Loucy (cell line): Measurements from ENCODE around the gene VIPR2.

Experiments
- EZH2phosphoT487 ChIP-seq: fragments of 200-600 bp; IDR thresholded peaks from 2 replicates; pipeline ENCODE4 v1.6.1; 2018; ENCODE audit warnings: antibody characterized with exemption, mild to moderate bottlenecking, moderate library complexity, borderline replicate concordance
- TF ChIP-seq, protein P1 (sequence below): fragments of 200-600 bp; sonication (generic); conservative IDR thresholded peaks from 2 replicates; pipeline ENCODE4 v1.5.1; 2014; ENCODE audit warnings: mild to moderate bottlenecking, antibody characterized with exemption, low read length

DNA sequence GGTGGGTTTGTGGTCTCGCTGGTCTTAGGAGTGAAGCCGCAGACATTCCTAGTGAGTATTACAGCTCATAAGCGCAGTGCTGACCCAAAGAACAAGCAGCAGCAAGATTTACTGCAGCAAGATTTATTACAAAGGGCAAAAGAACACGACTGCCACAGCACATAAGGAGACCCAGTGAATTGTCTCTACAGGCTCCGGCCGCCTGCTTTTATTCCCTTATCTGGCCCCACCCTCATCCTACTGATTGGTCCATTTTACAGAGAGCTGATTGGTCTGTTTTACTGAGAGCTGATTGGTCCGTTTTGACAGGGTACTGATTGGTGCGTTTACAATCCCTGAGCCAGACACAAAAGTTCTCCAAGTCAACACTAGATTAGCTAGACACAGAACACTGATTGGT, 82.1 kb downstream of the VIPR2 start:
- TF ChIP-seq, protein P1, sequence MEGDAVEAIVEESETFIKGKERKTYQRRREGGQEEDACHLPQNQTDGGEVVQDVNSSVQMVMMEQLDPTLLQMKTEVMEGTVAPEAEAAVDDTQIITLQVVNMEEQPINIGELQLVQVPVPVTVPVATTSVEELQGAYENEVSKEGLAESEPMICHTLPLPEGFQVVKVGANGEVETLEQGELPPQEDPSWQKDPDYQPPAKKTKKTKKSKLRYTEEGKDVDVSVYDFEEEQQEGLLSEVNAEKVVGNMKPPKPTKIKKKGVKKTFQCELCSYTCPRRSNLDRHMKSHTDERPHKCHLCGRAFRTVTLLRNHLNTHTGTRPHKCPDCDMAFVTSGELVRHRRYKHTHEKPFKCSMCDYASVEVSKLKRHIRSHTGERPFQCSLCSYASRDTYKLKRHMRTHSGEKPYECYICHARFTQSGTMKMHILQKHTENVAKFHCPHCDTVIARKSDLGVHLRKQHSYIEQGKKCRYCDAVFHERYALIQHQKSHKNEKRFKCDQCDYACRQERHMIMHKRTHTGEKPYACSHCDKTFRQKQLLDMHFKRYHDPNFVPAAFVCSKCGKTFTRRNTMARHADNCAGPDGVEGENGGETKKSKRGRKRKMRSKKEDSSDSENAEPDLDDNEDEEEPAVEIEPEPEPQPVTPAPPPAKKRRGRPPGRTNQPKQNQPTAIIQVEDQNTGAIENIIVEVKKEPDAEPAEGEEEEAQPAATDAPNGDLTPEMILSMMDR: no peak
- TF ChIP-seq EZH2phosphoT487: no peak
